Endothelial cell of umbilical vein (primary cell): Measurements from ENCODE around the gene IL1RL2. TPM values are rescaled to one million over a fixed set of nuclear protein-coding genes. Genes with fewer than 3 reads are reported as not detected.

Source experiments
- BruUV-seq: library from RNA; stranded (reverse); fragments of 400-500 nt; replicated peaks from 2 replicates; lab custom pipeline; 2021; lab: Mats Ljungman, UMichigan
- CTCF ChIA-PET: fragments of 300-600, 350-600 bp; sonication (Branson Sonifier 250); formaldehyde crosslinking; loops from one replicate; lab custom pipeline; 2021; ENCODE audit warnings: antibody characterized with exemption, inconsistent platforms; lab: Charles Lee
- POLR2A ChIA-PET: fragments of 300-600, 350-600 bp; sonication (Branson Sonifier 250); formaldehyde crosslinking; loops from one replicate; lab custom pipeline; 2021; ENCODE audit warnings: antibody characterized with exemption, inconsistent platforms; lab: Charles Lee
- DNase-seq: peaks from one replicate; pipeline ENCODE4 v3.0.0-alpha.2; 2011; ENCODE audit warnings: low read depth, low spot score
- FAIRE-seq: peaks from 2 replicates; lab custom pipeline; 2011; peaks lifted over from hg19 to GRCh38; lab: Jason Lieb, UNC
- H2AFZ ChIP-seq: 2 replicates; pipeline ENCODE4 v1.6.0; 2012; ENCODE audit warnings: low read depth, low read length, control low read depth, inconsistent platforms
- H3K27ac ChIP-seq: 2 replicates; pipeline ENCODE4 v1.5.1; 2011; ENCODE audit warnings: low read depth, mild to moderate bottlenecking, control low read depth, low read length, moderate library complexity; ENCODE audit not compliant: insufficient read depth
- H3K27me3 ChIP-seq, 2 experiments: 2 replicates each; pipeline versions ENCODE4 v1.6.0 to v1.6.1; 2011; ENCODE audit warnings: low read length in 2 of 2, mixed read lengths in 1 of 2; ENCODE audit not compliant: control insufficient read depth in 2 of 2, insufficient read depth in 2 of 2
- H3K36me3 ChIP-seq, 2 experiments: 2 replicates in 1 of 2; 3 replicates in 1 of 2; pipeline ENCODE4 v1.5.1; 2011; ENCODE audit warnings: low read length in 2 of 2, mild to moderate bottlenecking in 1 of 2, moderate library complexity in 1 of 2; ENCODE audit not compliant: control insufficient read depth in 2 of 2, insufficient read depth in 2 of 2; ENCODE audit errors: extremely low read depth in 1 of 2
- H3K4me1 ChIP-seq: 3 replicates; pipeline ENCODE4 v1.5.1; 2011; ENCODE audit warnings: mild to moderate bottlenecking, low read length; ENCODE audit not compliant: control insufficient read depth, insufficient read depth; ENCODE audit errors: extremely low read depth
- H3K4me2 ChIP-seq: 2 replicates; pipeline ENCODE4 v1.6.1; 2011; ENCODE audit warnings: low read length, control low read depth, mixed read lengths; ENCODE audit not compliant: insufficient read depth
- H3K4me3 ChIP-seq, 3 experiments: fragments of 200-600 bp in 1 of 3; sonication (generic), shearing (Covaris generic) in 1 of 3; replicated peaks in 1 of 3; 2 replicates each; pipeline ENCODE4 v1.5.1; 2011 to 2016; ENCODE audit warnings: control low read depth in 3 of 3, low read length in 3 of 3, mild to moderate bottlenecking in 2 of 3, inconsistent platforms in 1 of 3, low read depth in 1 of 3, moderate library complexity in 1 of 3; ENCODE audit not compliant: insufficient read depth in 1 of 3
- H3K79me2 ChIP-seq: 2 replicates; pipeline ENCODE4 v1.6.0; 2012; ENCODE audit warnings: low read length, inconsistent platforms; ENCODE audit not compliant: control insufficient read depth, insufficient read depth
- H3K9ac ChIP-seq: replicated peaks from 2 replicates; pipeline ENCODE3; 2011; ENCODE audit warnings: low read length, control low read depth; ENCODE audit not compliant: insufficient read depth; ENCODE audit errors: extremely low read depth
- H3K9me1 ChIP-seq: replicated peaks from 3 replicates; pipeline ENCODE4 v1.6.0; 2011; ENCODE audit warnings: mild to moderate bottlenecking, low read length; ENCODE audit not compliant: control insufficient read depth, insufficient read depth; ENCODE audit errors: extremely low read depth
- H3K9me3 ChIP-seq: replicated peaks from 2 replicates; pipeline ENCODE4 v1.5.1; 2012; ENCODE audit warnings: low read length, inconsistent platforms; ENCODE audit not compliant: control insufficient read depth, insufficient read depth
- H4K20me1 ChIP-seq: replicated peaks from 2 replicates; pipeline ENCODE3; 2011; ENCODE audit warnings: mild to moderate bottlenecking, low read length; ENCODE audit not compliant: control insufficient read depth, insufficient read depth; ENCODE audit errors: extremely low read depth
- CTCF ChIP-seq, 2 donors: IDR thresholded peaks; 1 replicate in 1 of 2; 2 replicates in 1 of 2; pipeline ENCODE4 v1.5.1; 2011; ENCODE audit warnings: low read length in 2 of 2, mild to moderate bottlenecking in 2 of 2, moderate library complexity in 2 of 2, control low read depth in 1 of 2, inconsistent platforms in 1 of 2, low read depth in 1 of 2; ENCODE audit not compliant: insufficient read depth in 1 of 2; ENCODE audit errors: extremely low read depth in 1 of 2
- EZH2 ChIP-seq: IDR thresholded peaks from 2 replicates; pipeline ENCODE4 v1.6.1; 2012; ENCODE audit warnings: borderline replicate concordance, low read depth, mild to moderate bottlenecking, moderate library complexity, low read length, inconsistent platforms; ENCODE audit not compliant: severe bottlenecking
- FOS ChIP-seq: IDR thresholded peaks from 2 replicates; pipeline ENCODE4 v1.6.1; 2011; ENCODE audit warnings: mild to moderate bottlenecking, low read length, moderate library complexity, borderline replicate concordance; ENCODE audit not compliant: insufficient read depth
- GATA2 ChIP-seq: IDR thresholded peaks from 2 replicates; pipeline ENCODE4 v1.7.0; 2011; ENCODE audit warnings: low read depth, mild to moderate bottlenecking, moderate library complexity, mixed read lengths, low read length; ENCODE audit not compliant: insufficient read length, insufficient read depth
- JUN ChIP-seq: IDR thresholded peaks from 2 replicates; pipeline ENCODE4 v1.6.1; 2011; ENCODE audit warnings: borderline replicate concordance, low read depth; ENCODE audit not compliant: insufficient read length, insufficient read depth
- MYC ChIP-seq: IDR thresholded peaks from one replicate; pipeline ENCODE4 v1.6.1; 2011; ENCODE audit warnings: mild to moderate bottlenecking, low read depth, low read length
- POLR2A ChIP-seq: IDR thresholded peaks from 2 replicates; pipeline ENCODE4 v1.6.1; 2012; ENCODE audit warnings: low read depth, mild to moderate bottlenecking, control low read depth, low read length
- POLR2AphosphoS5 ChIP-seq: IDR thresholded peaks from 2 replicates; pipeline ENCODE4 v1.6.1; 2012; ENCODE audit warnings: low read depth, mild to moderate bottlenecking, control low read depth, low read length, moderate library complexity; ENCODE audit not compliant: insufficient read depth
- dilution Hi-C: fragments of 300-500 bp; cut with MboI; formaldehyde crosslinking; loops from one replicate; pipeline ENCODE4 v1.15.0; 2019; ENCODE audit warnings: low sequenced_read_pairs; ENCODE audit not compliant: extremely low pct_ligation_motif_present
- intact Hi-C: fragments of 100-400 bp; cut with micrococcal nuclease; formaldehyde crosslinking; loops from one replicate; pipeline ENCODE4 v1.10.0; 2022
- polyA plus RNA-seq, 4 experiments: library from polyadenylated mRNA; depleted of rRNA in 3 of 4; stranded (reverse) in 3 of 4; unstranded in 1 of 4; fragments of >200 nt; gene quantifications; 2 replicates each; pipeline versions ENCODE4 v1.2.1 to v1.2.3, GENCODE V29; 2011 to 2012; ENCODE audit warnings: missing spikeins in 1 of 4
- total RNA-seq: library from RNA; stranded (reverse); gene quantifications from 2 replicates; pipeline ENCODE4 v1.2.3, GENCODE V29; 2021
- TF ChIP-seq, protein P1 (sequence below): IDR thresholded peaks from 2 replicates; pipeline ENCODE4 v1.6.1; 2011; ENCODE audit not compliant: insufficient read depth, insufficient read length

IL1RL2 gene
- total and polyA plus RNA-seq, 2 donors (not counting 3 experiments of a cell fraction or from before 2014, with no cell fraction given): 0.11 TPM; not detected in 1

DNA sequence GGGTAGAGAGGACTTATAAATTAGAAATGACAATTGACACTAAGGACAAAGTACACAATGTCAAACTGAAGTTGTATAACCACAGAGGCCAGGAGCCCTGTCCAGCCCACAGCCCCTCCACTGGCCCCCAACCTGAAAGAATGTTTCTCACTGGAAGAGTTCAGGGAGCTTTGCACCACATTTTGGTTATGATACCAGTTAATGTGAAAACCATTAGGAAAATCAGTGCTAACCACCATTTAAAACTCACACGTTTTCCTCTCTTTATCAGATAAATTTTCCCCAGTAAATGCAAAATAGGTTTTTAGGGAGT lies 6.2 kb upstream of the IL1RL2 start:
- intact Hi-C loops: no loop called here
- TF ChIP-seq POLR2AphosphoS5 (no peak), MYC (no peak), FOS (no peak), EZH2 (no peak), POLR2A (no peak), GATA2 (no peak), JUN (no peak), CTCF (IDR thresholded peaks at IDR 0.05; ENCODE audit: extremely low read depth in 1 of 2, insufficient read depth in 1 of 2, low read depth in 1 of 2, low read length in 2 of 2) (no peak)
- TF ChIP-seq, protein P1, sequence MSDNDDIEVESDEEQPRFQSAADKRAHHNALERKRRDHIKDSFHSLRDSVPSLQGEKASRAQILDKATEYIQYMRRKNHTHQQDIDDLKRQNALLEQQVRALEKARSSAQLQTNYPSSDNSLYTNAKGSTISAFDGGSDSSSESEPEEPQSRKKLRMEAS: no peak
- Histone ChIP-seq H3K9me3 (no peaks in the 10 kb centered on the region), H3K4me1 (peaks cover 8% of the 10 kb centered on the region), H3K27ac (no peak overlapping the region), H3K9me1 (no peaks in the 10 kb centered on the region), H3K4me3 (no peak overlapping the region), H4K20me1 (no peaks in the 10 kb centered on the region), H3K9ac (no peak overlapping the region), H2AFZ (no peak overlapping the region), H3K79me2 (no peaks in the 10 kb centered on the region), H3K36me3 (no peaks in the 10 kb centered on the region), H3K27me3 (no peaks in the 10 kb centered on the region), H3K4me2 (no peak overlapping the region)
- no peak for FAIRE-seq
- CTCF ChIA-PET: interaction anchor here (0.8 to 1.2 kb wide), 3 partner anchors 15 to 262 kb away, joined by 3 to 4 read pairs (median 4); no protein-coding TSS in a partner anchor
- no peak for DNase-seq
- no TSS peak for BruUV-seq
- POLR2A ChIA-PET: no interaction called here
- dilution Hi-C loops: no loop called here
